Upper lobe of left lung (tissue), 4 donors: ENCODE measurements around the gene USP34.

Source experiments
- CTCF ChIP-seq, 6 experiments: fragments of 450-650 bp in 4 of 6; fragments of 200-600 bp in 2 of 6; sonication (generic) in 2 of 6; IDR thresholded peaks; one replicate each; pipeline ENCODE4 v1.5.1; 2016 to 2019; ENCODE audit warnings: antibody characterized with exemption in 6 of 6
- EP300 ChIP-seq, 4 donors: sonication (generic); formaldehyde crosslinking; IDR thresholded peaks; one replicate each; pipeline ENCODE4 v1.5.1; 2017; ENCODE audit warnings: antibody characterized with exemption in 4 of 4, control low read depth in 2 of 4
- POLR2A ChIP-seq, 4 donors: fragments of 450-650 bp; IDR thresholded peaks; one replicate each; pipeline ENCODE4 v1.5.1; 2016 to 2017; ENCODE audit warnings: antibody characterized with exemption in 4 of 4, mild to moderate bottlenecking in 2 of 4
- POLR2AphosphoS5 ChIP-seq, 2 donors: sonication (generic); formaldehyde crosslinking; IDR thresholded peaks; one replicate each; pipeline ENCODE4 v1.5.1; 2017; ENCODE audit warnings: antibody characterized with exemption in 2 of 2

GRCh38 chr2:61465045-61465444, 5.8 kb downstream of the USP34 start:
- TF ChIP-seq CTCF (IDR thresholded peaks at IDR 0.05) (no peak), POLR2A (IDR thresholded peaks at IDR 0.05) (no peak), EP300 (IDR thresholded peaks at IDR 0.05) (no peak), POLR2AphosphoS5 (IDR thresholded peaks at IDR 0.05) (no peak)
